Endothelial cell (in vitro differentiated cells): Measurements from ENCODE around the gene RPS6KB2. TPM values are rescaled to one million over a fixed set of nuclear protein-coding genes. Genes with fewer than 3 reads are reported as not detected.

ENCODE experiments used
- DNase-seq: peaks from one replicate; pipeline ENCODE4 v3.0.0; 2021; ENCODE audit warnings: low spot score
- H3K27ac Mint-ChIP-seq: one replicate; pipeline ENCODE4 v1.8.0; 2021; ENCODE audit warnings: mixed read lengths, inconsistent platforms; ENCODE audit not compliant: unreplicated experiment
- H3K27me3 Mint-ChIP-seq: one replicate; pipeline ENCODE4 v1.8.0; 2021; ENCODE audit warnings: mild to moderate bottlenecking, moderate library complexity, mixed read lengths, inconsistent platforms; ENCODE audit not compliant: unreplicated experiment
- H3K36me3 Mint-ChIP-seq: one replicate; pipeline ENCODE4 v1.8.0; 2021; ENCODE audit warnings: mild to moderate bottlenecking, low read depth, mixed read lengths, inconsistent platforms; ENCODE audit not compliant: unreplicated experiment
- H3K4me1 Mint-ChIP-seq: one replicate; pipeline ENCODE4 v1.8.0; 2021; ENCODE audit warnings: mild to moderate bottlenecking, mixed read lengths, inconsistent platforms; ENCODE audit not compliant: unreplicated experiment
- H3K4me3 Mint-ChIP-seq: one replicate; pipeline ENCODE4 v1.8.0; 2021; ENCODE audit warnings: mild to moderate bottlenecking, mixed read lengths, inconsistent platforms; ENCODE audit not compliant: unreplicated experiment
- H3K9me3 Mint-ChIP-seq: one replicate; pipeline ENCODE4 v1.8.0; 2021; ENCODE audit warnings: mixed read lengths, inconsistent platforms; ENCODE audit not compliant: unreplicated experiment
- total RNA-seq: library from RNA; stranded (reverse); fragmentation: NEBNext Ultra II Directional; extraction: Animal tissue kit (Norgen Biotek cat#: 25700); gene quantifications from one replicate; pipeline ENCODE4 v1.2.1, GENCODE V29; 2021; ENCODE audit not compliant: unreplicated experiment
- TF ChIP-seq, protein P1 (sequence below): fragments of 200-600 bp; sonication (generic); IDR thresholded peaks from one replicate; pipeline ENCODE4 v1.5.0; 2021; ENCODE audit warnings: antibody characterized with exemption; ENCODE audit not compliant: unreplicated experiment

RPS6KB2 gene
- total RNA-seq, 1 donor from 2014 or later, result 44.2 TPM

DNA sequence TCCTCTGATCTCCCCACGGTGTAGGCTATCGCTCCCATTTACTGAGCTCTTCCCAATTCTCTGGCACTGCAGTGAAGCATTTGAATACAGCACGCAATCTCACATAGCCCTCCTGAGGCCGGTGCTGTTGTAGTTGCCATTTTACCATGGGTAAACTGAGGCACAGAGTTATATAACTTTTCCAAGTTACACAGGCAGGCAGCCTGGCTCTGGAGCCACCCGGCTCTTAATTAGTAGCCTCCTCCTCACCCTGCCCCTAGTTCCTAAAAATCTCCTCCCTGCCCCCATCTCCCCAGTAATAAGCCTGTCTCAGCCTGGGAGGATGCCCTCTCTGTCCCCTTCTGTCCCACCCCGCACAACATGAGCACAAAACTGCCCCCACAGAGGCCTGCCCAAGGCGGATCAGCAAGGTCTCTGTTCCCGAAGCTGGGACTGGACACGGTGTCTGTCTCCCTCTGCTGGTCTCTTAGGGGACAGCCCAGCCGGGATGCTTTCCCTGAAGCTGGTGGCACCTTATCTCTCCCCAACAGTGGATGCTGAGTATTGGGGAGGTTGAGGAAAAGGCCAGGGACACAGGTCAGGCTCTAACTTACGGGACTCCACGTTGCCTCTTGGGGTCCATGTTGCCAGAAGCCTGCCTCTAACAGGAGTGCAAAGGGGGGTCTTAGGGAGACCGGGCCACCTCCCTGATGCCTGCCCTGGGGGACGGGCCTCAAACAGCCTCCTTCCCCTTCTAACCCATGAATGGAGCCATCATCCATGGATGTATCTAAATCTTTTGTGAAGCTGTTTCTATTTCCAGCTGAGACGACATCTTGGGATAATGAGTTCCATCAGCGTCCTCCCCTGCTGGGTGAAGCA lies 45.8 kb upstream of the RPS6KB2 start:
- peak; percentile 88 for DNase-seq
- no peak overlapping the region for H3K4me3 Mint-ChIP-seq
- H3K36me3 Mint-ChIP-seq, result no peaks in the 10 kb centered on the region
- H3K9me3 Mint-ChIP-seq, result no peaks in the 10 kb centered on the region
- peaks cover 13% of the 10 kb centered on the region for H3K27me3 Mint-ChIP-seq
- H3K27ac Mint-ChIP-seq, result peak overlapping the region; percentile 78
- H3K4me1 Mint-ChIP-seq, result peaks cover 4% of the 10 kb centered on the region
- TF ChIP-seq, protein P1, sequence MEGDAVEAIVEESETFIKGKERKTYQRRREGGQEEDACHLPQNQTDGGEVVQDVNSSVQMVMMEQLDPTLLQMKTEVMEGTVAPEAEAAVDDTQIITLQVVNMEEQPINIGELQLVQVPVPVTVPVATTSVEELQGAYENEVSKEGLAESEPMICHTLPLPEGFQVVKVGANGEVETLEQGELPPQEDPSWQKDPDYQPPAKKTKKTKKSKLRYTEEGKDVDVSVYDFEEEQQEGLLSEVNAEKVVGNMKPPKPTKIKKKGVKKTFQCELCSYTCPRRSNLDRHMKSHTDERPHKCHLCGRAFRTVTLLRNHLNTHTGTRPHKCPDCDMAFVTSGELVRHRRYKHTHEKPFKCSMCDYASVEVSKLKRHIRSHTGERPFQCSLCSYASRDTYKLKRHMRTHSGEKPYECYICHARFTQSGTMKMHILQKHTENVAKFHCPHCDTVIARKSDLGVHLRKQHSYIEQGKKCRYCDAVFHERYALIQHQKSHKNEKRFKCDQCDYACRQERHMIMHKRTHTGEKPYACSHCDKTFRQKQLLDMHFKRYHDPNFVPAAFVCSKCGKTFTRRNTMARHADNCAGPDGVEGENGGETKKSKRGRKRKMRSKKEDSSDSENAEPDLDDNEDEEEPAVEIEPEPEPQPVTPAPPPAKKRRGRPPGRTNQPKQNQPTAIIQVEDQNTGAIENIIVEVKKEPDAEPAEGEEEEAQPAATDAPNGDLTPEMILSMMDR, result peak; percentile 75

DNA sequence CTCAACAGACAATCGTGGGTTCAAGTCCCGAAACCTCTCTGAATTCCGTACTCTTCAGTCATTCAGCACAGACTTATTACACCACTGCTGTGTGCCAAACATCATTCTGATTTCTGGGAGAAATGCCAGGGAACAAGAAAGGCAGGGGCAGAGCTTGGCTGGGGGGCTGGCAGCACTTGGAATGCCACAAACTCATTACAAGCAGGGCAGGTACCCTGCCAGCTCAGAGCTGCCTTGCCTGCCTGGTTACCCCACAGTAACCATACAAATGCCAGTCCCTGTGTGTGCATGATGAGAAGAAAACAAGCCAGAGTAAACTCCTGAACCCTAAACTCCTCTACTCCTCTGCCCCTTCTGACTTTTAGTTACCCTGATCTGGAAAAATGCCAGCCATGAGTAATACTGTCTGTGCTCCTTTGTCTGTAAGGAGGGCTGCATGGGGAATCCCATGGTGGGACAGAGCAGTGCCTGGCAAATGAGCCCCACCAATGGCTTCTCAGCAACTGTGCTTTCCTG lies 43.4 kb upstream of the RPS6KB2 start:
- no peak overlapping the region for H3K27ac Mint-ChIP-seq
- DNase-seq, result no peak
- H3K9me3 Mint-ChIP-seq, result no peaks in the 10 kb centered on the region
- H3K4me1 Mint-ChIP-seq, result peaks cover 13% of the 10 kb centered on the region
- TF ChIP-seq, protein P1, result no peak
- peaks cover 16% of the 10 kb centered on the region for H3K27me3 Mint-ChIP-seq
- H3K4me3 Mint-ChIP-seq, result no peak overlapping the region
- no peaks in the 10 kb centered on the region for H3K36me3 Mint-ChIP-seq

GRCh38 chr11:67387069-67387468 lies 41.2 kb upstream of the RPS6KB2 start:
- TF ChIP-seq, protein P1, result no peak
- Mint-ChIP-seq H3K27me3 (peaks cover 14% of the 10 kb centered on the region), H3K9me3 (no peaks in the 10 kb centered on the region), H3K36me3 (no peaks in the 10 kb centered on the region), H3K27ac (no peak overlapping the region), H3K4me3 (no peak overlapping the region), H3K4me1 (peaks cover 13% of the 10 kb centered on the region)
- no peak for DNase-seq

DNA sequence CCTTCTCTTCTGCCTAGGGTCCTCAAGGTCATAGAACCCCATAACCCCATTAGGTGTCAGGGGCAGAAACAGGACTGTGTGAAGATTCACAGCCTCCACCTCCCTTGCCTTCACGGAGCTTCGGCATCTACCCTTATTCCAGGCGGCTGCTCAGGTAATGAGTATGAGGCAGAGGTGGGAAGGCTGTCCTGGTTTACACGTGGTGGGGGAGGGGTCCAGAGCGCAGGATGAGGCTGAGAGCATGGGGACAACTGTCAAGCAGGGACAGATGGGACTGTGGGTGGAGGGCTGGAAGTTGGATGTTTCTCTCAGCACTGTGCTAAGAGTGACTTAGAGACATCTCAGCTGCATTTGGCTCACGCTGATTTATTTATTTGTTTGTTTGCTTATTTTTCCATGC lies 40.8 kb upstream of the RPS6KB2 start:
- no peak for DNase-seq
- peaks cover 17% of the 10 kb centered on the region for H3K4me1 Mint-ChIP-seq
- no peaks in the 10 kb centered on the region for H3K36me3 Mint-ChIP-seq
- no peak overlapping the region for H3K27ac Mint-ChIP-seq
- peak overlapping the region; percentile 65 for H3K4me3 Mint-ChIP-seq
- TF ChIP-seq, protein P1, result no peak
- peaks cover 14% of the 10 kb centered on the region for H3K27me3 Mint-ChIP-seq
- no peaks in the 10 kb centered on the region for H3K9me3 Mint-ChIP-seq

- Mint-ChIP-seq H3K27ac (peak overlapping the region; percentile 48), H3K27me3 (peaks cover 16% of the 10 kb centered on the region), H3K9me3 (no peaks in the 10 kb centered on the region), H3K36me3 (peaks cover 5% of the 10 kb centered on the region), H3K4me1 (peaks cover 20% of the 10 kb centered on the region), H3K4me3 (peak overlapping the region; percentile 80)
- TF ChIP-seq, protein P1, result peak; percentile 66
- DNase-seq, result peak; percentile 75
Measured at GRCh38 chr11:67389477-67389876, 38.8 kb upstream of the RPS6KB2 start.
